ENCODE results near the gene CADM3.

Gene CADM3

GRCh38 chr1:159171254-159171687 is at the start of gene CADM3:
Gene CADM3, plus strand, starts transcription at chr1:159171615. Its CDS starts 151 bp downstream, at chr1:159171766.
- TF ChIP-seq ZFX (IDR thresholded peaks at IDR 0.05) (no peak), CTCF (conservative IDR thresholded peaks at IDR 0.05) (no peak)
- no peak within 1 kb of the TSS for H3K27ac ChIP-seq

GRCh38 chr1:159122005-159122621 is 49.3 kb upstream of the CADM3 start:
- H3K27ac ChIP-seq, result no peak overlapping the region
- no peak for TF ChIP-seq ZFX (IDR thresholded peaks at IDR 0.05)
- no peak for TF ChIP-seq CTCF (conservative IDR thresholded peaks at IDR 0.05)

GRCh38 chr1:159123587-159123986 is 47.8 kb upstream of the CADM3 start:
- TF ChIP-seq ZFX (IDR thresholded peaks at IDR 0.05) (no peak), CTCF (conservative IDR thresholded peaks at IDR 0.05) (no peak)
- no peak overlapping the region for H3K27ac ChIP-seq

GRCh38 chr1:159132271-159132881 is 39.0 kb upstream of the CADM3 start:
- no peak overlapping the region for H3K27ac ChIP-seq
- TF ChIP-seq CTCF (conservative IDR thresholded peaks at IDR 0.05) (peak; percentile 91), ZFX (IDR thresholded peaks at IDR 0.05) (no peak)

- no peak for TF ChIP-seq CTCF (conservative IDR thresholded peaks at IDR 0.05)
- TF ChIP-seq ZFX (IDR thresholded peaks at IDR 0.05), result no peak
- no peak overlapping the region for H3K27ac ChIP-seq
Measured at GRCh38 chr1:159140474-159140873, 30.9 kb upstream of the CADM3 start.

- TF ChIP-seq ZFX (IDR thresholded peaks at IDR 0.05) (no peak), CTCF (conservative IDR thresholded peaks at IDR 0.05) (no peak)
- H3K27ac ChIP-seq, result no peak overlapping the region
Measured at GRCh38 chr1:159141584-159142390, 29.6 kb upstream of the CADM3 start.

- TF ChIP-seq CTCF (conservative IDR thresholded peaks at IDR 0.05) (no peak), ZFX (IDR thresholded peaks at IDR 0.05) (no peak)
- no peak overlapping the region for H3K27ac ChIP-seq
Measured at GRCh38 chr1:159142391-159142663, 29.1 kb upstream of the CADM3 start.

Measured in C4-2B (cell line).